ENCODE results near the gene LAMB4.

- TF ChIP-seq, protein P1, sequence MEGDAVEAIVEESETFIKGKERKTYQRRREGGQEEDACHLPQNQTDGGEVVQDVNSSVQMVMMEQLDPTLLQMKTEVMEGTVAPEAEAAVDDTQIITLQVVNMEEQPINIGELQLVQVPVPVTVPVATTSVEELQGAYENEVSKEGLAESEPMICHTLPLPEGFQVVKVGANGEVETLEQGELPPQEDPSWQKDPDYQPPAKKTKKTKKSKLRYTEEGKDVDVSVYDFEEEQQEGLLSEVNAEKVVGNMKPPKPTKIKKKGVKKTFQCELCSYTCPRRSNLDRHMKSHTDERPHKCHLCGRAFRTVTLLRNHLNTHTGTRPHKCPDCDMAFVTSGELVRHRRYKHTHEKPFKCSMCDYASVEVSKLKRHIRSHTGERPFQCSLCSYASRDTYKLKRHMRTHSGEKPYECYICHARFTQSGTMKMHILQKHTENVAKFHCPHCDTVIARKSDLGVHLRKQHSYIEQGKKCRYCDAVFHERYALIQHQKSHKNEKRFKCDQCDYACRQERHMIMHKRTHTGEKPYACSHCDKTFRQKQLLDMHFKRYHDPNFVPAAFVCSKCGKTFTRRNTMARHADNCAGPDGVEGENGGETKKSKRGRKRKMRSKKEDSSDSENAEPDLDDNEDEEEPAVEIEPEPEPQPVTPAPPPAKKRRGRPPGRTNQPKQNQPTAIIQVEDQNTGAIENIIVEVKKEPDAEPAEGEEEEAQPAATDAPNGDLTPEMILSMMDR (IDR thresholded peaks at IDR 0.05): no peak
- TF ChIP-seq POLR2A (IDR thresholded peaks at IDR 0.05): no peak
Observed at GRCh38 chr7:108072739-108073138, 57.4 kb downstream of the LAMB4 start.
